A673 (cell line): ENCODE results near the gene AAGAB. TPM values are rescaled to one million over a fixed set of nuclear protein-coding genes. Genes with fewer than 3 reads are reported as not detected.
A peak's percentile ranks its signal among the peaks of the same experiment; 100 is the strongest.

Experiments used
- BruUV-seq: library from RNA; stranded (reverse); fragments of 400-500 nt; replicated peaks from 2 replicates; lab custom pipeline; 2021; lab: Mats Ljungman, UMichigan
- CTCF ChIA-PET: fragments of 300-600 bp; sonication (Branson Sonifier 250); formaldehyde crosslinking; loops from one replicate; lab custom pipeline; 2022; ENCODE audit warnings: antibody characterized with exemption; lab: Charles Lee
- POLR2A ChIA-PET: fragments of 300-600 bp; sonication (Branson Sonifier 250); formaldehyde crosslinking; loops from one replicate; lab custom pipeline; 2022; ENCODE audit warnings: antibody characterized with exemption; ENCODE audit not compliant: low non-redundant PET; lab: Charles Lee
- DNase-seq: peaks from one replicate; pipeline ENCODE4 v3.0.0-alpha.2; 2015; ENCODE audit warnings: low spot score
- H3K27ac ChIP-seq: fragments of 200-600 bp; sonication (generic); 2 replicates; pipeline ENCODE4 v1.5.1; 2016; ENCODE audit warnings: mixed run types, low read depth, mild to moderate bottlenecking, mixed read lengths, antibody characterized with exemption, low read length; ENCODE audit not compliant: poor library complexity, severe bottlenecking
- H3K27me3 ChIP-seq: fragments of 200-600 bp; sonication (generic); replicated peaks from 2 replicates; pipeline ENCODE4 v1.6.1; 2017; ENCODE audit warnings: mixed run types, low read depth, mild to moderate bottlenecking, mixed read lengths, antibody characterized with exemption, low read length; ENCODE audit not compliant: insufficient read depth, poor library complexity
- H3K36me3 ChIP-seq: fragments of 200-600 bp; sonication (generic); 2 replicates; pipeline ENCODE4 v1.6.1; 2016; ENCODE audit warnings: mixed run types, mild to moderate bottlenecking, mixed read lengths, antibody characterized with exemption, low read length; ENCODE audit not compliant: insufficient read depth, poor library complexity, severe bottlenecking
- H3K4me1 ChIP-seq: fragments of 200-600 bp; sonication (generic); 2 replicates; pipeline ENCODE4 v1.6.1; 2017; ENCODE audit warnings: mixed run types, mild to moderate bottlenecking, mixed read lengths, antibody characterized with exemption, low read length; ENCODE audit not compliant: insufficient read depth, poor library complexity, severe bottlenecking
- H3K4me3 ChIP-seq: fragments of 200-600 bp; sonication (generic); 2 replicates; pipeline ENCODE4 v1.5.1; 2016; ENCODE audit warnings: low read depth, mixed run types, mild to moderate bottlenecking, mixed read lengths, low read length; ENCODE audit not compliant: poor library complexity, severe bottlenecking
- H3K9me3 ChIP-seq: fragments of 200-600 bp; sonication (generic); 2 replicates; pipeline ENCODE4 v1.6.1; 2016; ENCODE audit warnings: mixed run types, low read depth, mild to moderate bottlenecking, mixed read lengths, antibody characterized with exemption, low read length; ENCODE audit not compliant: poor library complexity, severe bottlenecking
- EZH2 ChIP-seq: fragments of 200-600 bp; sonication (generic); IDR thresholded peaks from 2 replicates; pipeline ENCODE4 v1.6.1; 2017; ENCODE audit warnings: borderline replicate concordance, low read depth, mild to moderate bottlenecking, mixed read lengths, antibody characterized with exemption, low read length; ENCODE audit not compliant: poor library complexity, severe bottlenecking
- intact Hi-C: fragments of 100-400 bp; cut with micrococcal nuclease; formaldehyde crosslinking; loops from one replicate; pipeline ENCODE4 v1.10.0; 2022; ENCODE audit not compliant: unreplicated experiment
- total RNA-seq: library from RNA; stranded (reverse); gene quantifications from 2 replicates; pipeline ENCODE4 v1.2.3, GENCODE V29; 2021
- TF ChIP-seq, protein P1 (sequence below): fragments of 300-800, 200-600 bp; sonication (generic); conservative IDR thresholded peaks from 2 replicates; pipeline ENCODE4 v1.5.1; 2017; ENCODE audit warnings: low read depth, mild to moderate bottlenecking, antibody characterized with exemption, low read length, moderate library complexity, mixed read lengths

AAGAB gene
- total RNA-seq, 1 experiment from 2014 or later: 54.8 TPM

DNA sequence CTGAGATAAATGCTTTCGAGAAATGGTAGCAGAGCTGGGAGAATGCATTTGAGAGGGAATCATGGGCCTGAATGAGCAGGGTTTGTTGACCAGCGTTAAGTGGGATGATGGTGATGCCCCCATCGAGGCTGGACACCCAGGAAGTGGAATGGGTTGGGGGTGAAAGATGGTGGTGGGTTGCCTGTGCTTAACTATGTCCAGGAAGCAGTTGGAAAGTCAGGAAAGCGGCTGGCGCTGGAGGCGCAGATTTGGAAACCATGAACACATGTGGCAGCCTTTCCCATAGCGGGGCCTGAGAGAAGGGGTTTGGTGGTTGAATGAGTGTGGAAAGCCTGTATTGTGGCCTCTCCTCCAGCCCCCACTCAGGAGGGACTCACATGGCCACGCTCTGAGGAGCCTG, 80.7 kb downstream of the AAGAB start:
- TF ChIP-seq, protein P1, sequence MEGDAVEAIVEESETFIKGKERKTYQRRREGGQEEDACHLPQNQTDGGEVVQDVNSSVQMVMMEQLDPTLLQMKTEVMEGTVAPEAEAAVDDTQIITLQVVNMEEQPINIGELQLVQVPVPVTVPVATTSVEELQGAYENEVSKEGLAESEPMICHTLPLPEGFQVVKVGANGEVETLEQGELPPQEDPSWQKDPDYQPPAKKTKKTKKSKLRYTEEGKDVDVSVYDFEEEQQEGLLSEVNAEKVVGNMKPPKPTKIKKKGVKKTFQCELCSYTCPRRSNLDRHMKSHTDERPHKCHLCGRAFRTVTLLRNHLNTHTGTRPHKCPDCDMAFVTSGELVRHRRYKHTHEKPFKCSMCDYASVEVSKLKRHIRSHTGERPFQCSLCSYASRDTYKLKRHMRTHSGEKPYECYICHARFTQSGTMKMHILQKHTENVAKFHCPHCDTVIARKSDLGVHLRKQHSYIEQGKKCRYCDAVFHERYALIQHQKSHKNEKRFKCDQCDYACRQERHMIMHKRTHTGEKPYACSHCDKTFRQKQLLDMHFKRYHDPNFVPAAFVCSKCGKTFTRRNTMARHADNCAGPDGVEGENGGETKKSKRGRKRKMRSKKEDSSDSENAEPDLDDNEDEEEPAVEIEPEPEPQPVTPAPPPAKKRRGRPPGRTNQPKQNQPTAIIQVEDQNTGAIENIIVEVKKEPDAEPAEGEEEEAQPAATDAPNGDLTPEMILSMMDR: no peak
- TF ChIP-seq EZH2: no peak
- Histone ChIP-seq H3K4me1 (peaks cover 29% of the 10 kb centered on the region), H3K27me3 (no peaks in the 10 kb centered on the region), H3K36me3 (no peaks in the 10 kb centered on the region), H3K4me3 (no peak overlapping the region), H3K9me3 (no peaks in the 10 kb centered on the region), H3K27ac (peak overlapping the region; percentile 25)
- no peak for DNase-seq
- BruUV-seq: no TSS peak
- POLR2A ChIA-PET: no interaction called here
- intact Hi-C loops: no loop called here
- CTCF ChIA-PET: no interaction called here

GRCh38 chr15:67173005-67173404, 81.5 kb downstream of the AAGAB start:
- no peaks in the 10 kb centered on the region for H3K36me3 ChIP-seq
- CTCF ChIA-PET: no interaction called here
- TF ChIP-seq EZH2: no peak
- TF ChIP-seq, protein P1: no peak
- intact Hi-C loops: no loop called here
- no peaks in the 10 kb centered on the region for H3K9me3 ChIP-seq
- no peak overlapping the region for H3K27ac ChIP-seq
- DNase-seq: no peak
- POLR2A ChIA-PET: no interaction called here
- H3K4me1 ChIP-seq: peaks cover 37% of the 10 kb centered on the region
- no TSS peak for BruUV-seq
- H3K4me3 ChIP-seq: no peak overlapping the region
- no peaks in the 10 kb centered on the region for H3K27me3 ChIP-seq

DNA sequence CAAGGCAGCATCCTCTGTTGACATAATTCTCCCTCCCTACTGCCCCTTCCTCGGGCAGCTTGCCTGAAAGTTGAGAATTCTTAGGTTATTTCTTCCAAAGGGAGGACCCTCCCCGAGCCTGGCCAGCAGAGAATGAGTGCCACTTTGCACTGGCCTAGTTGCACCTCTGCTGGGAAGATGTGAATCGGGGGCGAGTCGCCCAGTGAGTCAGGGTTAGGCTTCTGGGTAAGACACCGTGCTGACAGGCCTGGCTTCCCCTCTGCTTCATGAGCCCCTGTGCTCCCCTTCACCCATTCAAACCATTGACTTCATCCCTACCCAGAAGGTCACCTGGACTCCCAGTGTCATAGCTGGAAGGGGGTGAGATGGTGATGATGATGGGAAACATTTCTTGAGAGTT, 82.3 kb downstream of the AAGAB start:
- Histone ChIP-seq H3K36me3 (no peaks in the 10 kb centered on the region), H3K27ac (no peak overlapping the region), H3K4me3 (no peak overlapping the region), H3K9me3 (no peaks in the 10 kb centered on the region), H3K4me1 (peaks cover 45% of the 10 kb centered on the region), H3K27me3 (no peaks in the 10 kb centered on the region)
- no peak for DNase-seq
- ChIA-PET POLR2A (no interaction called here), CTCF (no interaction called here)
- BruUV-seq: no TSS peak
- TF ChIP-seq, protein P1: no peak
- no peak for TF ChIP-seq EZH2
- intact Hi-C loops: no loop called here
